Stimulated activated CD4-positive, alpha-beta T cell treated with anti-CD3 and anti-CD28 coated beads, Interleukin-4, amount 100 ng/mL, for 4 hours (primary cell): Measurements from ENCODE around the gene FILIP1L.
"Not testable (repeated sequence)": the region's sequence is repeated elsewhere in the genome, so short reads cannot be mapped to it uniquely, and the experiment has no call there.

Experiments used
- DNase-seq, 2 experiments: peaks; one replicate each; pipeline ENCODE4 v3.0.0-alpha.2; 2020

Gene FILIP1L

DNA sequence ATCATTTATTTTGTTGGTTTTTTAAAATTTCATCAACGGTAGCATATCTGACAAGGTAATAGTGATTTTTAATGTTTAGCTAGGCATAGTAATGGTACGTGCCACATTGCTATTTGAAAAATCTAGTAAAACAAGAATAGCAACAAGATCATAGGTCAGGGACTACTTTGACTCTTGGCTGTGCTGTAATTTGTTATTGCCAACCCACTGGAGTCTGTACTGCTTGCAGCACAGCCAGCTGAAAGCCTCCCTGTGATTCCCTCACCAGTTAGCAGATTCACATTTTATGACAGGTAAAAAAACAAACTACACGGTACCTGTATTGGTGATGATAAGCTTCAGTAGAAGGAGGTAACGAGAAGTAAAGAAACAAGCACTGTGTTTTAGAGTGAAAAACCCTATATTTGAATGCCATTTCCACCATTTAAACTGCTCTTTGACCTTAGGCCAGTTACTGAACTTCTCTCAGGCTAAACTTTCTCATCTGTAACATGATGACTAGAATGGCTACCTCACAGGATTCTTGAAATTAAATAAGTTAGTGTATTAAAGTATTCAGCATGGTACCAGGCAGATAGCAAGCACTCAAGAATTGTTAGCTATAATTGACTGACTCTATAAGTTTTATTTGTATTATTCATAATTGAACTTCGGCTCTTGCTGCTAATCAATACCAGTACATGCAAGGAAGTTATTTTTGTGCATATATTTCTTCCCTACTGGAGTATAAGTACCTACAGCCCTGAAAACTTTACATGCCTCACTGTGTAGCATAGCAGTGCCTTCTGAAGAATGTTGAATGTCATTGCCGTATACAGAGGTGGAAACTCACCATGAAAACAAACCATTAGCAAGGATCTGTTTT, 16.1 kb downstream of the FILIP1L start:
- no peak for DNase-seq

DNA sequence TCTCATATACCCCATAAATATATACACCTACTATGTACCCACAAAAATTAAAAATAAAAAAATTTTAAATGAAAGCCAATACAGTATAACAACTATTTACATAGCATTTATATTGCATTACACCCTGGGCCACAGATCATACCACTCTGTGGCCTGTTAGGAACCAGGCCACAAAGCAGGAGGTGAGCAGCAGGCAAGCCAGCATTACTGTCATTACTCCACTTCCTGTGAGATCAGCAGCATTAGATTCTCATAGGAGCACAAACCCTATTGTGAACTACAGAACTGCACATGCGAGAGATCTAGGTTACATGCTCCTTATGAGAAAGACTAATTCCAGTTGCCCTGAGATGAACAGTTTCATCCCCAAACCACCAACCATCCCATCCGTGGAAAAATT, 17.4 kb downstream of the FILIP1L start:
- no peak for DNase-seq

DNA sequence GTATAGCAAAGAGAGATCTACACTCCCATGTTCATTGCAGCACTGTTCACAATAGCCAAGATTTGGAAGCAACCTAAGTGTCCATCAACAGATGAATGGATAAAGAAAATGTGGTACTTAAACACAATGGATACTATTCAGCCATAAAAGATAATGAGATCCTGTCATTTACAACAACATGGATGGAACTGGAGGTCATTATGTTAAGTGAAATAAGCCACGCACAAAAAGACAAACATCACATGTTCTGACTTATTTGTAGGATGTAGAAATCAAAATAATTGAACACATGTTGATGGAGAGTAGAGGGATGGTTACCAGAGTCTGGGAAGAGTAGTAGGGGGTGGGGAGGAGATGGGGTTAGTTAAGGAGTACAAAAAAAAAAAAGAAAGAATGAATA, 18.0 kb downstream of the FILIP1L start:
- not testable (repeated sequence) for DNase-seq

DNA sequence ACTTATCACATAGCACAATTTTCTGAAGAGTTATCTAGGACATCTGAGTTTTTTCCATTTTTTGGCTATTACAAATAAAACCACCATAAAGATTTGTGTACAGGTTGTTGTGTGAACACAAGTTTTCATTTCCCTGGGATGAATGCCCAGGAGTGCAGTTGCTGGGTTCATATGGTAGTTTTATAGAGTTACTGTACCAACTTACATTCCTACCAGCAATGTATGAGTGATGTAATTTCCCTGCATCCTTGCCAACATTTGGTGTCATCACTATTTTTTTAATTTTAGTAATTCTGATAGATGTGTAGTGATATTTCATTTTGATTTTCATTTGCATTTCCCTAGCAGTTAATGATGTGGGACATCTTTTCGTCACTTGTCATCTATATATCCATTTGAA, 20.5 kb downstream of the FILIP1L start:
- no peak for DNase-seq

DNA sequence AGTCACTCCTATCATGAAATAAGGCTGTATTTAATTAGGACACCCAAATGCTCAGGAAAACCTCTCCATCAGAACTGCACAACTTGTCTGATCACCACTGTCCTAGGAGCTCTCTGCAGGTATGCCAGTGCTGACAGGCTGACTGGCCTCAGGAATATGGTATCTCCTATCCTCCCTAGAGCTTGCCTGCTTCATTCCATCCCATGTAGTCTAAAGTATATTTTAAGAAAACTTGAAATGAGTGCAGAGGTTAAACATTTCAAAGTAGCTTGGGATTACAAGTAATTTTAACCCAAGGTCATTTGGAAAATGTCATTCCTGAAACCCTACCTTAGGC, 23.7 kb downstream of the FILIP1L start:
- DNase-seq = no peak

DNA sequence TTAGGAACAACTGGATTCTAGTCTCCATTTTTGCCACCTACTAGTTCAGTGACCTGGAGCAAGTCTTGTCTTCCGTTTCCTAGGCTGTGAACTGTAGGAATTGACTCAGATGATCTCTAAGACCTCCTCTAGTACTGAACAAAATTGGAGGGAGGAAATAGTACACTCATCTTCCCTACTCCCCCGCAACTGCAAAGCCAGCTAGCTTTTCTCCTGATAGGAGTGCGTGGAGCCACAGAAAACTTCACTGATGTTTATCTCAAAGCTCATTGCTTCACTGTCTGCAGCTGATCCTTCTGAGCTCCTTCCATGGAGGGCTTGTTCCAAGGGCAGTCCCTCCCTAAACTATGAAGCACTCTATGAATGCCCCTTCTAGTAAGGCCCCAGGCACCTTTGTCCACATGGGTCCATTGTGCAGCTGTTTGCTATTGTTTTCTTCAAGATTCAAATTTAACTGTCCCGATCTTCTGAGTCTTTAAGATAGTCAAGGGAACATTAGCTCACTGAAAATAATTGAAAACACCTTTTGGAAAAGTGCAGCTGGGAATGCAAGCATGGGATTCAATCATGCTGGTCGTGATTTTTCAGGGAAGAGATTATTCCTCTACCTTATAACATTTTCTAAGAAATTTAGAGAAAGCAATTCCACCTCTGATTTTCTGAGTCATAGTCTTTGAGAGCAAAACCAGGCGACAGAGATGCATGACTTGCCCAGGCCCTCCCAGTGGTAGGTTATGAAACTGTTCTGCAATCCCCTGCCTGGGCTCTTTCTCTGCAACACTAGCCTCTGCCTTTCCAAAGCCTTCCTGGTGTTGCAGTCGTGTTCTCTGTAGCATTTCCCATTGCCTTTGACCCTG, 24.3 kb downstream of the FILIP1L start:
- DNase-seq = no peak

DNA sequence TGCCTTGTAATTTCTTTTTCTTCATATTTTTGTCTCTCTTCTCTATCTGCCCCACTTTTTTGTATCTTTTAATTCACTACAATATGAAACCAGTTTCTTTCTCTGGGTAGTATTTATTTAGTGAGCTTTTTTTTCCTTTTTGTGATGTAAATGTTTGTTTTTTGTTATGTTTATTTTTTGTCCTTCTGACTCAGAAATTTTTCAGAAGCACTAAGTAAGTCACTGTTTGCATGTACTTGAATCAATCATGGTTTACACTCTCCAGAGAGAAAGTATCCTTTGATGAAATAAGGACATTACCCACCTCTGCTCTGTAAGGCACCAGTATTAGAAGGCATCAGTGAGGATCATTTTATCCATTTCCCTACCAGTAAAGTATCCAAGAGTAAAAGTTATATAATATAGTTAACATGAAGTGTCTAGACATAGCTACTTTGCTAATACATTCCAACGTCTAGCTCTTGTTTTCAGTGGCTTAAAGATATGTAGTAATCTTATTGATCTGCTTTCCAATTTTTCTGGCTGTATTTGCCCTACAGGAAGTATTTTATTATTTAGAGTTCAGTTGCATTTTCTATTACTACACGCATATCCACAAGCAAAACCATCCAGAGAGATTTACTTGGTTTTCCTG, 25.4 kb downstream of the FILIP1L start:
- no peak for DNase-seq

DNA sequence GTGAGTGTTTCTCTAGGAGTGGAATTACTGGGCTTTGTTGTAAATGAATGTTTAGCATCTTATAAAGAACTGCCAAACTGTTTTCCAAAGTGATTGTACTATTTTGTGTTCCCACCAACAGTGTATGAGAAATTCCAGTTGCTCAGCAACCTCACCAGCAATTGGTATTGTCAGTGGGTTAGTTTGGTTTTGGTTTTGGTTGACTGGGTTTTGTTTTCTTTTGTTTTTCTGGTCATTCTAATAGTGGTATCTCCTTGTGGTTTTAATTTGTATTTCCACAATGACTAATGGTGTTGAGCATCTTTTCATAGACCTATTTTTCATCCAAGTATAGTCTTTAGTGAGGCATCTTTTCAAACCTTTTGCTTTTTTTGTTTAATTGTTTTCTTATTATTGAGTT, 27.1 kb downstream of the FILIP1L start:
- no peak for DNase-seq

DNA sequence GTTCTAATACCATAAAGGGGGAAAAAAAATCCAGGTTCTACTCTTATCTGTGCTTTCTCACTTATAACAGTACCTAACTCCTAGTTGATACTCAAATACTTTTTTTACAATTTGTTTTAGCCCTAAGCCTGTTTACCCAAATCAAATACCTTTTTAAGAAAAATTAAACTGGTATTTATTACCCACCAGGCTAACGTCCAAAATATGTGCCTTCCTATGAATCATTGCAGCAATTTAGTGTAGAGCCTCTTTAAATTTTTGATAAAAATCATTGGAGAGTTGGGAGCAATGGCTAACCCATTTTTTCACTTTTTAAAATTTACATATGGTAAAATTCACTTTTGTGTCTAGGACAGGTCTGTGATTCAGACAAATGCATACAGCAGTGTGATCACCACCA, 27.9 kb downstream of the FILIP1L start:
- no peak for DNase-seq

DNA sequence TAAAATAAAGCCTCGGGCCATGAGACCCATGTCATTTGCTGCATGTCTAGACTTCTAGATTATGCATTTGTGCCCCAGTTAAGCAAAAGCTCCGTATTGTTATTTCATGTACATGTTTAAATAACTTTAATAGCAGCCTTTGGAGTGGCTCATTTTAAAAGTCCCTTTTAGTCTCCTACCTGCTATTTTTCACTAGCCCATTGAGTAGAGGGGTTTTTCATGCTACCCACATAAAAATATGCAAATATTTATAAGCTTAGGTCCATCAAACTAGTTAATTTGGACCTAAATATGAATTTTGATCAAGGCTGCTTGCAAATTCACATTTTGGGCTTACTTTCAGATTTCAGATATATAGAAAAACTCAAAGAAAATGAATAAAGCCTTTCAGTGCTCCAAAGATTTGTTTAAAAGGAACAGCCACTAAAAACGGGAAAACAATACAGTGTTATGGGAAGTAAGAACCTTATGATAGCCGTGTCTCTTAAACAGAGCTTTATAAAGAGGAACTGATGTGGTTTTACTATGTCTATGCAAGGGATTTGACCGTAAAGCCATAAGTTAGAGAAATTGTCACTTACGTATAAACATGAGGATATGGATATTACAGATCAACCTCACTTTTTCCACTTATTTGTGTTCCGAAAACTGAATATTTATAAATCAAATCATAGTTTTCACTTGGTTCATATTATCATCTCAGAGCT, 30.0 kb downstream of the FILIP1L start:
- DNase-seq = no peak

DNA sequence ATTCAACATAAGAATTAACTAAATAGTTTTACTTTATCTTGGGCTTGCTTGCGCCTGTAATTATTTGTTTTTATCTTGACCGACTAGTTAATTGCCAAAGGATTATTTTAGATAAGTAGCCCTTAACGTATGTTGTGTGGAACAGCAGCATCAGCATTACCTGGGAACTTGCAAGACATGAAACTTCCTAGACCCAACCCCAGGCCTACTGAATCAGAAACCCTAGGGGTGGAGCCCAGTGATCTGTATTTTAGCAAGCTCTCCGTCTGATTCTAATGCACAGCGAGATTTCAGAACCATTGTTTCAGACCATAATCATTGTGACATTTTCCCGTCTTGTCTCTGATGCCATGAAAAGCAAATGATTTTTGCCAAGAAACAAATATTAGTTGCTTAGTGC, 31.1 kb downstream of the FILIP1L start:
- DNase-seq = no peak

DNA sequence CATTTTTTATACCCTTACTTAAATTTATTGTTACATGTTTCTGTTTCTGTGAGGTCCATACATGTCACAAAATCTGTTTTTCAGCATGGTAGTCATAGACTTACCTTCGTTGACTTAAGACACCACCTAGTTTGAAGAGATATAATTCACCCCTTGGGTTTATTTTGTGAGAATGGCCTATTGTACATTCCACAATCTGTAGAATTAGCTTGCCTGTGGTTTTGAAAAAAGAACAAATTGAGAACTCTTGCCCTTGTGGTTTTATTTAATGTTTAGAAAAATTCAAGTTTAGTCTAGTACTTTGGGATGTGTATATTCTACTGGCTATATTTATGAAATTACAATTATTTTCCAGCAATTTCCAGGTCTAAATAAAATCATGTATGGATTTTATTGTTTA, 31.6 kb downstream of the FILIP1L start:
- DNase-seq = no peak

DNA sequence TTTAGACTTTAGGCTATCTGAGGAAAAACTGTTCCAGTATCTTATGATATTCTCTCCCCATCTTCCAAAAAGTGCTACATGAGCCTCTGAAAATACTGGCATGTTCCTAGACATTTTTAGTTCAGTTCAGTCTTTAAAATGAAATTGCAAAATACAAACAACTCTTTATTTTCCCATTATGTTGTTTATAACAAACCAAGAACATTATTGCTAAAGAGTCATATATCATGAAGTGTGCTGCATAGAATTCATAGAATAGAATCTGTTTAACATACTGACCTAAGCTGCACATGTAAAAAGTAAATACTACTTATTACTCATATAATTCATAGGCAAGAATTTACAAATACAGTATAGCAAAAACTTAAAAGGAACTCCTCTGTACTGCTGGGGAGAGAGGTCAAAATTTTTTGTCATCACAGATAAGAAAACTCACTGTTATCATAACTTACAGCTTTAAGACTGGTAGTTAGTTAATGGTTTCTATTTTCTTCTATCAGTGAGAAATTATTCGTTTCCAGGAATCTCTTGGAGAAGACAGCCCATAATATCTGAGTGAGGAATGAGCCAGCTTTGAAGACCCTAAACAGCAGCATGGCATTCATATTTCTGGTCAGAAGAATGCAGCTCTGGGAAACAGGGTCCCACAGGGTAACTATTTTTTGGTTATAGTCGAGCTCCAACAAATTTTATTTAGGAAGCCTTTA, 32.2 kb downstream of the FILIP1L start:
- DNase-seq = no peak

DNA sequence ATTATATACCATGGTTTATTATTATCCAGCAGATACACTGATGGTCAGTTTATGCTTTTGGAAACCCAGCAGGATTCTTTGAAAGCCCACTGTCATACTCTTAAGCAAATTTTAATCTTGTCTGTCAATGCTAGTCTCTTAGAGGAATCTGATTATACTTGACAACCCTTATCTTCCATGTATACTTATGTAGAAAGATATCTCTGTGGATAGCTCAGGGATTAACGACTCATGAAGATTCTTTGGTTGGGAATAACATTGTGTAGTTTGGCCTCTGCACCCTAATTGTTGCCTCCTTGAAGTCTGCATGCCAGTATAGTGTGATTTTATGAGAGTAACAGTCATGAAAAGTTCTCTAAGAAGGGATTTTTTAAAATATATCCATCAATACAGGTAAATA, 33.0 kb downstream of the FILIP1L start:
- no peak for DNase-seq

DNA sequence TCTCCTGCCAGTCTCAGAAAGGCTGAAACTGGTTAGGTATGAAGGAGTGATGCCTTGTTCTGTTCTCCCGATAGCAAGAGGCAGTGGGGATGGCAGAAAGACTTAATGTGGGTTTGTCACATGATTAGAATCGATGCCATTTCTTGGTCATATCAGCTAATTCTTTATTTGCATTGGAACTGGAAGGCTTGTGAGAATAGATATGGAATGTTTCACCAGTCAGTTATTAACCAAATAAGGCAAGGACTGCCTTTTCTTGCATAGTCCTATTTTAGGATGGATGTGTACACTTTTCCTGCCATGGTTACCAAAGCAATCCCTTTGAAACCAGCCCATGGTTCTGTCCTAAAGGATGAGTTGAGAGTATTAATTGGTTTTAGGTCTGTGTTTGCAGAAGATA, 33.7 kb downstream of the FILIP1L start:
- DNase-seq = no peak

DNA sequence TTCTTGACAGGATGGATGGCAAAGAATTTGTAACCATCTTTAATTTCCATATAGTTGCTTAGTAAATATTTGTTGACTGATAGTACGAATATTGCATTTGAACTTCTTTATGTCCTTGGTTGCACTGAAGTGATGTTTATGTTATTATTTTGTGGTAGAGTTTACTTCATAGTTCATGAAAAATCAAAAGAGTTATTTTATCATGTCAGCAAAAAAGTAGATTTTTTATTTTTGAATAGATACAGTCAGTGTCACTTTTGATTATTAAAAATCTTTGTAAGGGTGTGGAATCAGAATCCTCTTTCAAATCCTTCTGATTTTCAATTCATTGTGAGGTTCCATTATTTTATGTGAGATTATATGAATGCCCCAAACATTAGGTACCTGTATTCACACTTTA, 35.0 kb downstream of the FILIP1L start:
- no peak for DNase-seq

DNA sequence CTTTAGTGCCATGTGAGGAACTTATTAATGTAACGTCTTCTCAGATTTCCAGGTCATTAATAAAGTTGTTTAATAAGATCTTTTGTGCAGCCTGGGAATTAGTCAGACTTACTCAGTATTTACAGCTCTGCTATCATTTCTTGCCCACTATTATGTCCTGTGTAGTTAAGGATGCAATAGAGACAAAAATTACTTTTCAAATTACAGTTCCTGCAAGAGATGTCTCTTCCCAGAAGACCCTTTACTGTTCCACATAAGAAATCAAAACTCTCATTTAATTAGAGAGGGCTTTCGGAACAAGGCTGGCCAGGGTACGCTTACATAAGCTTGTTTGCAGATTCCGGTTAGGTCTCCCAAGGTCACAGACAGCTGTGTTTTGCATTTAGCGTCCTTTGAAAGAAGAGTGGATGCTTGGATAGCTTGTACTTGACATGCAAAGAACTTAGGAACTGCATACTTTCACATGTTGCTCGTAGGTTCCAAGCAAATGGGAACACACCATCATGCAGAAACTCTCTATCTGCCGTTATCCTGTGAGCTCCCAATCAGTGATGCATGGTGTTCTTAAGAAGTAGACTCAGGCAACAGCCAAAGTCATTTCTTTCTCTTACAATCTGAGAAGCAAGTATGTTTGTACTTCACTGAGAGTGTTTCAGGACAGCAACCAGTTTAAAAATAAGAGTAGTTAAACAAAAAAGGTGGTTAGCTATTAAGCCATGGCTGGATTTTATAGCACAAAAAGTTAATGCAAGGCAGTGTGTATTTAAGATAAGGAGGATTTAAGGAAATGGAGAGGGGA, 37.4 kb downstream of the FILIP1L start:
- no peak for DNase-seq

DNA sequence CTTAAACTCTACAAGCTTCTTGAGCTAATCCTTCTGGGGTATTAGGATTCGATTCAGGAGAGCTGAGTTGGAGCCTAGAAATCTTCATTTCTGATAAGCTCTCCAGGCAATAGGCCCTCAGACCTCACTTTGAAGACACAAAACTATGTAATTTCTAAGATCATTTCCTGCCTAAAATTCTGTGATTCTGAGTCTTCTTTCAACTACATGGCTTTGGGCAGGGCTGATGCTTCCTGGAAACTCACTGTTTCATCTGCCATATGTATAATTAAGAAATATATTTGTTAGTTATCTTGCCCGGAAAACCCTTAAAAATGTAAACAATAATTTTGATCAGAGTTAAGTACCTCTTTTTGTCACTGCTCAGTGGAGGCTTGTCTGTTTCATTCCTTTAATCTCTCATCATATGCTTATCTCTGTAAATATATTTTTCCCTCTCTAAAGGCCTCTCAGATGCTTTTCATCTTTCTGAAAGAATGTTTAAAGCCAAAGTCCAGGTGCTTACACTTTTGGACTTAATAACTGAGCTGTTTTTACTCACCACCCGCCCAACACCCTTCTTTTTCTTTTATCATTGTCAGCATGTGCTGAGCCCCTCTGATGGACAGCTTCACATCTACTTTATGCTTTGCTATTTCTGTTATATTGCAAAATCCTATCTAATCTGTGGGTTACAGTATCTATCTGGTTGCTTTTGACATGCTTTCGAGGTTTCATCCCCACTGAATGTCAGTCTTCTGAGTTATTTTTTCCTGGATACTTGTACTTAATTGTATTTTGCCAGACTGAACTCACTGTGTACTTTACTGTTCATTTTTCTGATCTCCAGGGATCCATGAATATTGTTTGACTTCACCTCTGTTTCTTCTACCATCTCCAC, 38.2 kb downstream of the FILIP1L start:
- DNase-seq = no peak

DNA sequence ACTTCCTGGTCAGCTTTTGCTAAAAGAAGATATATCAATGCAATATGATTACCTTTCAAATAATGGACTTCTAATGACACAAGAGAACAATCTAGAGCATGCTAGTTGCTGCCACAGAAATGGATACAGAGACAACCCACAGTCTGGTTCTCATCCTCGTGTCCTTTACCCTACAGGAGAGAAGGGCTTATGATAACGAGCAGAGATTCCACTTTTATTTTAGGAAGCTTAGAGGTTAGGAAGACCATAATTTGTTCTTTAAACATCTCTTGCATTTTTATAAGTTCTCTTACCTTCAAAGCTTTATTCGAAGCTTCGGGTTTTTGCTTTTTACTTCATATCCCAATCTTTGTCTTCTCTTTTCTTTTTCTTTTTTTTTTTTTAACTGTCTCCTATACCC, 39.1 kb downstream of the FILIP1L start:
- no peak for DNase-seq

DNA sequence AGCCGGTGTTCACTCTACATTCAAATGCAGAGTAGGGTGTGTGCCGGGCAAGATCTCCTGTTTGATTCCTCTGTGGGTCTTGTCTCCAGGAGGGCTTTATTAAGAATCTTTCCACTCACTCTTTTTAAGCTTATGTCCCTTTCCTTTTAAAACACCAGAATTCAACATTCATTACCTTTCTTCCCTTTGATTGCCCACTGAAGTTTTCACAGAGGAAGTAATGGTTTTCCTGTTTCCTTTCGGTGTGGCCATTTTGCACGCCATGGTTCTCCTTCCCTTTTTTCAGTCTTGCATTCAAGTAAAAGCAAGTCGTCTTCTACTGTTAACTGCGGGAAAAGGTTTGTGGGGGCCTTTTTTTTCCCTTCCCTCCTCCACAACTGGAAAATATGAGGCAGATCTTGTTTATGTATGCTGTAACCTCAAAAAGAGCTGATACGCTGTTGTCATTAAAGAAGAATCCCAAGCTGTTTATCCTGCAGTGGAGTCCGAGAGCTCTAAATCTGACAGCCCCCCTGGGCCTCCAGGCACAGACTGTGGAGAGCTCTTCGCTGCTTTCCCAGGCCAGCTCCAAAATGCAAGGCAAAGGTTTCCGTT, 40.5 kb downstream of the FILIP1L start:
- no peak for DNase-seq
